NCI-H1436 treated with DMSO at 0.1 percent for 48 hours (cell line): ENCODE measurements around the gene EHF.

Experiments used
- DNase-seq: peaks from one replicate; lab custom pipeline; 2025; lab: John Stamatoyannopoulos, UW

Gene EHF

DNA sequence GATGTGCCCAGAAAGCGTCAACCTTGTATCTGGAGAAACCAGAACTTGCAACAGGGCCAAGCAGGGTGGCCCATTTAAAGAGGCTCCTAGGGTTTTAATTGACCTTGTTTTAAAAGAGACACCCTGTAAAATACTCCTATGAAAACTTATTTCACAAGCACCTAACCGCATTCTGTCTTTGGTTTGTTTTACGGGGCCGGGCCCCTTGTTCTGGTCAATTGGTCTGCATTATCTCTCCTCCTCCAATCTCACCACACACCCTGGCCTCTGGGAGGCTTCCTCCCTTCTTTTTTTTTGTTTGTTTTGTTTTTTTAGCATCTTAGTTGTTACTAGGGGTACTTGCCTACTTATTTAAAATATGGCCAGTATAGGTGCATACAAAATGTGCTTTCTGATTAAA, 4.7 kb downstream of the EHF start:
- no peak for DNase-seq

- no peak for DNase-seq
Measured at GRCh38 chr11:34626393-34626792, 5.5 kb downstream of the EHF start.

DNA sequence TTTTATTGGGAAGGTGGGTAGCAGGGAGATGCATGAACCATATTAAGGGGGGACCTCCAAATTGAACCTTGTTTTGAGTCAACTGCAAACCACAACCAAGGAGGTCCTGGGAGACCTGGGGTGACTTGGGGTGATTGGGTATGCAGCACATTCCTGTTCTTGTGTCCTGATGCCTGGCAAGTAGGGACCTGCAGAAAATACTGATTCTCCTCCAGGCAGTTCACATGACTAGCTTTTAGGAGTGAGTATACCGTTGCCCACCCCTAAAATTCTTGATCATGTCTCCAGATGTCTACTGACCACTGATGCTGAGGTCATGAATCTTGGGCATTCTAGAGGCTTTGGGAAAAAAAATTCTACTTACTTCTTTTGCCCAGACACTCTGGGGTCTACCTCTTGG, 6.3 kb downstream of the EHF start:
- no peak for DNase-seq

- no peak for DNase-seq
Measured at GRCh38 chr11:34629711-34630110, 8.8 kb downstream of the EHF start.

- no peak for DNase-seq
Measured at GRCh38 chr11:34630544-34630943, 9.7 kb downstream of the EHF start.

- DNase-seq: no peak
Measured at GRCh38 chr11:34631297-34631696, 10.4 kb downstream of the EHF start.

DNA sequence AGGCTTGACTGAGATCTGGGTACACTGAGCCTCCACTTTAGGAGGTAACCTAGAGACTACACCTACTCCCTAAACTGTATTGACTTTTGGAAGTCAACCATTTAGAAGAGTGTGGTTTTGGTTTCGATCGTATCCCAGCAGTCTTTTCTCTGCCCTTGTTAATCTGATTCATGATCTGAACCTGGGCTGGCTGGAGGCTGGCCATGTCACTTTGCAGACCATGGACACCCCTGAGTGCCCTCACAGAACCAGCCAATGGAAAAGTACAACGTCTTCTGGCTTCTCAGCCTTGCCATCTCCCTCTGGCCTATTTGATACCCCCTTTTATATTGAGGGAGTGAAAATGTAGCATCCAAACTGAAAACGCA, 10.8 kb downstream of the EHF start:
- DNase-seq: no peak

GRCh38 chr11:34632105-34632791, 11.4 kb downstream of the EHF start:
- DNase-seq: peak; percentile 26

GRCh38 chr11:34633640-34633989, 12.7 kb downstream of the EHF start:
- no peak for DNase-seq

- no peak for DNase-seq
Measured at GRCh38 chr11:34633990-34634693, 13.2 kb downstream of the EHF start.

- DNase-seq: no peak
Measured at GRCh38 chr11:34634694-34635062, 13.8 kb downstream of the EHF start.

- DNase-seq: no peak
Measured at GRCh38 chr11:34636127-34636526, 15.2 kb downstream of the EHF start.

DNA sequence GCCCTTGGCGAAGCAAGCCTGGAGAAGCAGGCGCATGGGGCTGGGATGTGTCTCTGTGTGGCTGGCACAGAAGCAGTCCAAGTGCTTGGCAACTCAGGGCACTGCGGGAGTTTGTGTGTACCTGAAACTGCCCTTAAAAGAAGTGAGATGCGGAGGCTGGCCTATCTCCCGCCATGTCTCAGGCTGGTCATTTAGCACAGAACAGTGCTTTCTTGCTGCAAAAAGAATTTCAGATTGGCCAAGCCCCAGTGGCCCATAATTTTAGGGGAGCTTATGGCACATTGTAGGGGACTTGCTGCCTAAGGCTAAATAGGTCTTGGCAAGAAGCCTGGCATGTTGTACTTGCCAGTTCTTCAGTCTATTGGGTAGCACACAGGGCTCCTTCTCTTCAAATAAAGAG, 16.4 kb downstream of the EHF start:
- no peak for DNase-seq

- DNase-seq: no peak
Measured at GRCh38 chr11:34638897-34639296, 18.0 kb downstream of the EHF start.

GRCh38 chr11:34639545-34639944, 18.7 kb downstream of the EHF start:
- DNase-seq: no peak

DNA sequence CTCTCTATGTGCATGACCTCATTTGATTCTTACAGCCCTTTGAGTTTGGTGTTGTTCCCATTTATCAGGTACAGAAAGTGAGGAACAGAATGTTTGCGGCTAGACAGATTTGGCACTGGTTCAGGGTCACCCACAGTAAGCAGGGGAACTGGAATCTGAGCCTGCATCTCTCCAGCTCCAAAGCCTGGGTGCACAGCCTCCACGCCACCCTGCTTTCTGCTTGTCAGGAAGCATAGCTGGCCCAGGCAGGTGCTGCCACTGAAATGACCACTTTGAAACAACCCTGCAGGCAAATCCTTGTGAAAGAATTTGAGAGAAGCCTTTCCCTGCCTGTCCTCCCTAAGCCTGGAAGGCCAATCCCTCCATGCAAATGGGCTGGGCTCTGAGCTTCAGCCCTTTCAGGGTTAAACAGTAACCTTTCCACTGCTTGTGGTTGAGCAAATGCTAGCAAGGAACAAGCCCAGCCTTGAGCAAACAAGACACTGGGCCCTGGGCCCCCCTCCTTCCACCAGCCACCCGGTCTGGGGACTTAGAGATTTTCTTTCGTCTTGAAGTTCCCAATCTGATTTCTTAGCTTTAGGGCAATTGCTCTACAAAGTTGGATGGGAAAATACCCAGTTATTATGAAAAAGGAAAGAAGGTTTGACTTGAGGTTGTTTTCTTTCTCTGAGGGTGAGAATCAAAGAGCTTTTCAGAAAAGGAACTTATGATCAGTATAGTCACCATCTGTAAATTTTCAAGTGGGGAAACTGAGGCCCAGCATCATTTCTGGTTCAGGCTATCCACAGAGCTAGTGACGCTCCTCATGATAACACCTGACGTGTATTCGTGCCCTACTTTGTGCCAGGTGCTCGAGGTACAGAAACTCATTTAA, 19.4 kb downstream of the EHF start:
- DNase-seq: no peak

DNA sequence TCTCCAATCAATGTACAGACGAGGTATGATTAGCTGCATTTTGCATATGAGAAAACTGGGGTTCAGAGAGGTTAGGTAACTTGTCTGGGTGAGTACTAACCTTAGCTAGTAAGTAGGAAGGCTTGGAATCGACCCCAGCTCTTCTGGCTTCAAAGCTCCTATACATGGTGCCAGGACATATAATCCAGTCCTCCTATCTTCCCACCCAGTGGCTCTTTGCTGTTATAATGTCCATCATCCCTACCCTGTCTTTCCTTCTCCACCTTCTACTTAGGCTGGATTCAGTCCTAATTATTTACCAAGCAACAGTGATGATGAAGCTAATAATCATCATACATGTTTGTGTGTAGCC, 20.0 kb downstream of the EHF start:
- no peak for DNase-seq

- DNase-seq: no peak
Measured at GRCh38 chr11:34641456-34641855, 20.6 kb downstream of the EHF start.

GRCh38 chr11:34642001-34642554, 21.2 kb downstream of the EHF start:
- DNase-seq: no peak

GRCh38 chr11:34642873-34643272, 22.0 kb downstream of the EHF start:
- no peak for DNase-seq

GRCh38 chr11:34643311-34643710, 22.4 kb downstream of the EHF start:
- DNase-seq: no peak

DNA sequence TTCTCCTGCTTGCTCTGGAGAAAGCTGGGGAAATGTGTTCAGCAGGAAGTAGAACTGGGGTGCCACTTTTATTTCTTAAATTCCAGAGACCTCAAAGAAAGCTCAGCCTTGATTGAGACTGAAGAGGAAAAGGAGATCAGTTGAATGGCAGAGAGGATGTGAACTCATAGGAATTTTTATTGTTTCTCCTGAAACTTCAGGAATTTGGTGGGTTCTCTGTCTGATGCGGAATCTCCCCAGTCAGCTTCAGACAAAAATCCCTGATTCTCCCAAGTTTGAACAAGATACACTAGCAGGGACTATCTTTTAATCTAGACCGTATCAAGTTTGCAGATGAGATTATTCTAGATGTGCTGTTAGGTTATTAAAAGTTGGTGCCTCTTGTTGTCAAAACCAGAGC, 23.0 kb downstream of the EHF start:
- DNase-seq: no peak
